Measurements from ENCODE around the gene SLK.

SLK gene

GRCh38 chr10:104033401-104033930, 66.5 kb downstream of the SLK start:
- Histone ChIP-seq H4K8ac (ENCODE audit: low read depth, low read length) (no peak overlapping the region), H3K4me3 (ENCODE audit: low read length) (no peak overlapping the region), H3K79me1 (ENCODE audit: low read length) (no peaks in the 10 kb centered on the region), H2BK15ac (replicated peaks; ENCODE audit: low read depth) (no peak overlapping the region), H3K27me3 (ENCODE audit: insufficient read depth, low read length, poor library complexity) (no peaks in the 10 kb centered on the region), H2BK120ac (ENCODE audit: low read depth, low read length) (no peak overlapping the region), H3K27ac (ENCODE audit: low read depth, low read length) (no peak overlapping the region), H3K9ac (ENCODE audit: low read length) (no peak overlapping the region), H2BK5ac (ENCODE audit: low read length) (no peak overlapping the region), H2AK5ac (ENCODE audit: low read length) (no peak overlapping the region), H3K56ac (ENCODE audit: low read length) (no peak overlapping the region), H3K4me1 (ENCODE audit: control insufficient read depth, low read depth, low read length) (peaks cover 5% of the 10 kb centered on the region), H4K5ac (ENCODE audit: low read length) (no peak overlapping the region), H3K36me3 (ENCODE audit: control insufficient read depth, insufficient read depth, low read length) (no peaks in the 10 kb centered on the region), H3K79me2 (ENCODE audit: control insufficient read depth, insufficient read depth, low read length) (no peaks in the 10 kb centered on the region), H3K4ac (ENCODE audit: low read depth, low read length) (no peak overlapping the region), H3K4me2 (ENCODE audit: low read length) (no peak overlapping the region), H3K18ac (ENCODE audit: low read length) (no peak overlapping the region), H3K23ac (ENCODE audit: low read length) (no peak overlapping the region)
- no CpG with 5 or more reads among the region's 12 CpGs for WGBS (ENCODE audit: extremely low coverage, insufficient coverage, low lambda C conversion rate)
- no peak for DNase-seq

DNA sequence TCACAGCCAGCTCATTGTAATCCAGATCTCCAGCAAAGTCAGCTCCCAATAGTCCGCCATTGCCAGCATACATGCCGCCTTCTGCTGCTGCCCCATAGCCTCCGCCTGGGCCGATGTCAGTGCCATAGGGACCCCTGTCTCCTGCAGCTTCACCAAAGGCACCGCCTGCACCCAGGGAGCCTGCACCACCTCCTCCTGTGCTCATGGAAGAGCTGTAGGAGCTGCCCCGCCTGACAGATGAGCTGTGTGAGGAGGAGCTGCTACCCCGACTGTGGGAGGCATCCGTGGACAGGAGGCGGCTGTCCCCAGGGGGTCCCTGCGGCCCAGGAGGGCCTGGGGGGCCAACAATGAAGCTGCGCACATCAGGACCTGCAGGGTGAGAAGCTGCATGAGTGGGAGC, 67.0 kb downstream of the SLK start:
- no peaks in the 10 kb centered on the region for H3K36me3 ChIP-seq (ENCODE audit: control insufficient read depth, insufficient read depth, low read length)
- no peak overlapping the region for H3K4ac ChIP-seq (ENCODE audit: low read depth, low read length)
- WGBS (ENCODE audit: extremely low coverage, insufficient coverage, low lambda C conversion rate) = no CpG with 5 or more reads among the region's 11 CpGs
- H4K8ac ChIP-seq (ENCODE audit: low read depth, low read length) = no peak overlapping the region
- H2AK5ac ChIP-seq (ENCODE audit: low read length) = no peak overlapping the region
- no peaks in the 10 kb centered on the region for H3K27me3 ChIP-seq (ENCODE audit: insufficient read depth, low read length, poor library complexity)
- no peak overlapping the region for H3K4me3 ChIP-seq (ENCODE audit: low read length)
- no peak overlapping the region for H4K5ac ChIP-seq (ENCODE audit: low read length)
- no peak overlapping the region for H3K27ac ChIP-seq (ENCODE audit: low read depth, low read length)
- H3K79me1 ChIP-seq (ENCODE audit: low read length) = no peaks in the 10 kb centered on the region
- no peak overlapping the region for H2BK5ac ChIP-seq (ENCODE audit: low read length)
- no peak overlapping the region for H3K56ac ChIP-seq (ENCODE audit: low read length)
- no peaks in the 10 kb centered on the region for H3K79me2 ChIP-seq (ENCODE audit: control insufficient read depth, insufficient read depth, low read length)
- no peak overlapping the region for H2BK15ac ChIP-seq (replicated peaks; ENCODE audit: low read depth)
- peaks cover 5% of the 10 kb centered on the region for H3K4me1 ChIP-seq (ENCODE audit: control insufficient read depth, low read depth, low read length)
- no peak overlapping the region for H3K23ac ChIP-seq (ENCODE audit: low read length)
- H3K9ac ChIP-seq (ENCODE audit: low read length) = no peak overlapping the region
- no peak overlapping the region for H3K4me2 ChIP-seq (ENCODE audit: low read length)
- DNase-seq = no peak
- no peak overlapping the region for H3K18ac ChIP-seq (ENCODE audit: low read length)
- H2BK120ac ChIP-seq (ENCODE audit: low read depth, low read length) = no peak overlapping the region

DNA sequence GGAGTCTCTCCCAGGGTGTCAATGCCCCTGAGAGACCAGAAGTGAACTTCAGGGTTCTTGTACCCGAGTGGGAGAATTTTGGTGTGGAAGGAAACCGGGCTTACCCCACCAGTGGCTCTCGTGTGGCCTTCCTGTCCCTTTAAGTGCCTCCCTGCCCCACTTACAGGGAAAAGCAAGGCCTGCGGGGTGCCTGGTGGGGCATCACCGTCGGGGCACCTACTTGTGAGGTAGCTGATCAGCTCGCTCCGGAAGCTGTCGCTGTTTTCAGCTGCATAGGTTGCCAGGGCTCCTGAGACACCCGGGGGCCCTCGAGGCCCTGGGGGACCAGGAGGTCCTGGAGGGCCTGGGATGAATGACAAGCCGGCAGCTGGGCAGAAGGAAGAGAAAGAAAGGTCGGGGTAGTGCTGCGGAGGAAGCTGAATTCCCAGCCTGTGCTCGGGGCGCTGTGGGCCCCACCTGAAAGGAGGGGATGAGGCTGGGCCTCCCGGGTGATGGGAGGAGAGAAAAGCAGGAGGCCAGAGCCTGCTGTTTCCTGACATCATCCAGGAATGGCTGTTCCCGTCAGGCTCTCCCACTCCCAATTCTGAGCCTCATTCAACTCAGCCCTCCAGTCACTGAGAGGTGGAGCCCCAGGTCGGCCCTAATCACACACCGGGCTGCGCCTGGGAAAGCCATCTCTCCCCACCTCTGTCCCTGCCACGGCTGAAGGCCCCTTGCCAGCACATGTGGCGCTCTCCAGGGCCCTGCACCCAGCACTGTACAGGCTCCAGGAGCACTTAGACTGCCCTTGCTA, 67.7 kb downstream of the SLK start:
- H2BK120ac ChIP-seq (ENCODE audit: low read depth, low read length) = no peak overlapping the region
- H3K27me3 ChIP-seq (ENCODE audit: insufficient read depth, low read length, poor library complexity) = no peaks in the 10 kb centered on the region
- peaks cover 5% of the 10 kb centered on the region for H3K4me1 ChIP-seq (ENCODE audit: control insufficient read depth, low read depth, low read length)
- H3K4me3 ChIP-seq (ENCODE audit: low read length) = no peak overlapping the region
- no peak overlapping the region for H2BK5ac ChIP-seq (ENCODE audit: low read length)
- H3K79me1 ChIP-seq (ENCODE audit: low read length) = no peaks in the 10 kb centered on the region
- H4K5ac ChIP-seq (ENCODE audit: low read length) = no peak overlapping the region
- H2AK5ac ChIP-seq (ENCODE audit: low read length) = no peak overlapping the region
- no peak overlapping the region for H3K4me2 ChIP-seq (ENCODE audit: low read length)
- no peak overlapping the region for H3K23ac ChIP-seq (ENCODE audit: low read length)
- no peak overlapping the region for H4K8ac ChIP-seq (ENCODE audit: low read depth, low read length)
- H3K18ac ChIP-seq (ENCODE audit: low read length) = no peak overlapping the region
- H3K27ac ChIP-seq (ENCODE audit: low read depth, low read length) = no peak overlapping the region
- no peak overlapping the region for H3K56ac ChIP-seq (ENCODE audit: low read length)
- H3K4ac ChIP-seq (ENCODE audit: low read depth, low read length) = no peak overlapping the region
- no peaks in the 10 kb centered on the region for H3K79me2 ChIP-seq (ENCODE audit: control insufficient read depth, insufficient read depth, low read length)
- H3K9ac ChIP-seq (ENCODE audit: low read length) = no peak overlapping the region
- DNase-seq = no peak
- WGBS (ENCODE audit: extremely low coverage, insufficient coverage, low lambda C conversion rate) = no CpG with 5 or more reads among the region's 23 CpGs
- no peaks in the 10 kb centered on the region for H3K36me3 ChIP-seq (ENCODE audit: control insufficient read depth, insufficient read depth, low read length)
- H2BK15ac ChIP-seq (replicated peaks; ENCODE audit: low read depth) = no peak overlapping the region

- H2BK15ac ChIP-seq (replicated peaks; ENCODE audit: low read depth) = no peak overlapping the region
- no peak overlapping the region for H2BK5ac ChIP-seq (ENCODE audit: low read length)
- no peaks in the 10 kb centered on the region for H3K79me1 ChIP-seq (ENCODE audit: low read length)
- no peak overlapping the region for H2AK5ac ChIP-seq (ENCODE audit: low read length)
- no peak overlapping the region for H2BK120ac ChIP-seq (ENCODE audit: low read depth, low read length)
- H3K36me3 ChIP-seq (ENCODE audit: control insufficient read depth, insufficient read depth, low read length) = no peaks in the 10 kb centered on the region
- H3K4me3 ChIP-seq (ENCODE audit: low read length) = no peak overlapping the region
- no peak overlapping the region for H3K27ac ChIP-seq (ENCODE audit: low read depth, low read length)
- H3K56ac ChIP-seq (ENCODE audit: low read length) = no peak overlapping the region
- H3K9ac ChIP-seq (ENCODE audit: low read length) = no peak overlapping the region
- H3K4ac ChIP-seq (ENCODE audit: low read depth, low read length) = no peak overlapping the region
- no peak overlapping the region for H4K5ac ChIP-seq (ENCODE audit: low read length)
- H4K8ac ChIP-seq (ENCODE audit: low read depth, low read length) = no peak overlapping the region
- H3K4me1 ChIP-seq (ENCODE audit: control insufficient read depth, low read depth, low read length) = peaks cover 5% of the 10 kb centered on the region
- WGBS (ENCODE audit: extremely low coverage, insufficient coverage, low lambda C conversion rate) = 97% methylated on average over 5 of the region's 18 CpGs
- no peak overlapping the region for H3K4me2 ChIP-seq (ENCODE audit: low read length)
- no peak for DNase-seq
- H3K23ac ChIP-seq (ENCODE audit: low read length) = no peak overlapping the region
- no peaks in the 10 kb centered on the region for H3K79me2 ChIP-seq (ENCODE audit: control insufficient read depth, insufficient read depth, low read length)
- H3K27me3 ChIP-seq (ENCODE audit: insufficient read depth, low read length, poor library complexity) = no peaks in the 10 kb centered on the region
- no peak overlapping the region for H3K18ac ChIP-seq (ENCODE audit: low read length)
Measured at GRCh38 chr10:104035194-104036068, 68.5 kb downstream of the SLK start.

DNA sequence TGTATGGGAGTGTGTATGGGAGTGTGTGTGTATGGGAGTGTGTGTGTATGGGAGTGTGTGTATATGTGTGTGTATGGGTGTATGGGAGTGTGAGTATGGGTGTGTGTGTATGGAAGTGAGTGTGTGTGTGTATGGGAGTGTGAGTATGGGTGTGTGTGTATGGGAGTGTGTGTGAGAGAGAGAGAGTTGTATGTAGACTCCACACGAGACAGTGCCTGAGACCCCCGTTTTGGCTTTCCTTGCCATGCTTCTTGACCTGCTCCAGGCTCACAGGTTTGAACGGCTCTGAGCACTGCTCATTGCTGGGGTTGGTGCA, 69.1 kb downstream of the SLK start:
- Histone ChIP-seq H2BK120ac (ENCODE audit: low read depth, low read length) (no peak overlapping the region), H3K27ac (ENCODE audit: low read depth, low read length) (no peak overlapping the region), H4K8ac (ENCODE audit: low read depth, low read length) (no peak overlapping the region), H3K27me3 (ENCODE audit: insufficient read depth, low read length, poor library complexity) (no peaks in the 10 kb centered on the region), H3K36me3 (ENCODE audit: control insufficient read depth, insufficient read depth, low read length) (no peaks in the 10 kb centered on the region), H3K4me2 (ENCODE audit: low read length) (no peak overlapping the region), H3K79me1 (ENCODE audit: low read length) (no peaks in the 10 kb centered on the region), H3K79me2 (ENCODE audit: control insufficient read depth, insufficient read depth, low read length) (no peaks in the 10 kb centered on the region), H3K56ac (ENCODE audit: low read length) (no peak overlapping the region), H2AK5ac (ENCODE audit: low read length) (no peak overlapping the region), H2BK5ac (ENCODE audit: low read length) (no peak overlapping the region), H3K4ac (ENCODE audit: low read depth, low read length) (no peak overlapping the region), H3K23ac (ENCODE audit: low read length) (no peak overlapping the region), H3K4me3 (ENCODE audit: low read length) (no peak overlapping the region), H3K9ac (ENCODE audit: low read length) (no peak overlapping the region), H2BK15ac (replicated peaks; ENCODE audit: low read depth) (no peak overlapping the region), H3K18ac (ENCODE audit: low read length) (no peak overlapping the region), H4K5ac (ENCODE audit: low read length) (no peak overlapping the region), H3K4me1 (ENCODE audit: control insufficient read depth, low read depth, low read length) (peaks cover 5% of the 10 kb centered on the region)
- DNase-seq = no peak
- WGBS (ENCODE audit: extremely low coverage, insufficient coverage, low lambda C conversion rate) = no CpG with 5 or more reads among the region's 3 CpGs

Data from mesendoderm (in vitro differentiated cells).